GM18858 (cell line): ENCODE results near the gene GHITM.
"Not testable (repeated sequence)": the region's sequence is repeated elsewhere in the genome, so short reads cannot be mapped to it uniquely, and the experiment has no call there.

Source experiments
- ATAC-seq: cut with Tn5 transposase; IDR thresholded peaks from one replicate; pipeline ENCODE4 v1.9.1; 2021; ENCODE audit not compliant: unreplicated experiment

GHITM gene

DNA sequence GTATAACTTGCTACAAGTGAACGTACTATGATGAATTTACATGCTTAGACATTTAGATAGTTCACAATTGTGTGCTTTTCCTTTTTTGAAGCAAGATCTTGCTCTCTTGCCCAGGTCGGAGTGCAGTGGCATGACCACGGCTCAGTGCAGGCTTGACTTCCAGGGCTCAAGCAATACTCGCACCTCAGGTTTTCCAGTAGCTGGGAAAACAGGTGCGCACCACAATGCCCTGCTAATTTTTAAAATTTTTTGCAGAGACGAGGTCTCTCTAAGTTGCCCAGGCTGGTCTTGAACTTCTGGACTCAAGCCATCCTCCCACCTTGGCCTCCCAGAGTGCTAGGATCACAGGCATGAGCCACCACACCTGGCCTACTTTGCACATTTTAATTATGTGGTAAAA lies 36.1 kb downstream of the GHITM start:
- ATAC-seq = no peak

DNA sequence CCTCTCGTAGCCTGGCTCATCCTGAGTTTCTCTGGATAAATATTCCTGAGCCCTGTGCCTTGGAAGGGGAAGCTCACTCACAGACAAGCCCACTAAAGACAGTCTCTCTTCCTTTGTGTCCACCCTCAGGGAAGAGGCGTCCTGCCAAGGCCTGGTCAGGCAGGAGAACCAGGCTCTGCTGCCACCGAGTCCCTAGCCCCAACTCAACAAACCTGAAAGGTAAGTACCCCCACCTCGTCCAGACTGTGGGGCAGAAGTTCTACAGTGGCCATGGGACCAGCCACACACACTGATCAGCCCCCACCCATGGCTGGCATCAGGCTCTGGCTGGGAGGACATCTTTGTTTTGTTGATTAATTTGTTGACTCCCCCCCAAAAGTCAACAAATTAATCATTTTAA lies 37.0 kb downstream of the GHITM start:
- no peak for ATAC-seq

DNA sequence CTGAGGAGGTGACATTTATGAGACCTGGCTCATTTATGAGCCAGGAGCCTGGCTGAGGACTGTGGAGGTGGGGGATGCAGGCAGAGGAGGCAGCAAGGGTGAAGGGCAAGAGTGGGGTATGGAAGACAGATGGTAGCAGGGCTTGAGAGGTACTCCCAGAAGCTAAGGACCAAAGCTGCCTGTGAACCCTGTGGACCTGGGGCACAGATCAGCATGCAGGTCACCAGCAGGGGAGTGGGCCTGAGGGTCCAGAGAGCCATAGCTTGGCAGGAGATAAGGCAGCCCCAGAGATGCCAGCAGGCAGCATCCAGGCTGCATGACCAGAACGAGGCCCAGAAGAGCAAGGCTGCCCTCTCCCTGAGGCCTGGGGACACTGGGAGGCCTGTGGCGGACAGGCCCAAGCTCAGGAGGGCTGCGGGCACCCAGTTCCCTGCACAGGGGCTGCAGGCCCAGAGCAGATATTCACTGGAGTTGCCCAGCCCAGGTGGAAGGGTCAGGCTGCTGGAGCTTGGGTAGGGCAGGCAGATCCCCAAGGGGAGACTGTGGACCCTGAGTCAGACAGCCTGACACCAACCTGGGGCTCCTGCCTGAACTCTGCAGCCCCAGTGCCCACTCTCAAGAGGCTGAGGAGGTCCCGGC lies 37.6 kb downstream of the GHITM start:
- no peak for ATAC-seq

DNA sequence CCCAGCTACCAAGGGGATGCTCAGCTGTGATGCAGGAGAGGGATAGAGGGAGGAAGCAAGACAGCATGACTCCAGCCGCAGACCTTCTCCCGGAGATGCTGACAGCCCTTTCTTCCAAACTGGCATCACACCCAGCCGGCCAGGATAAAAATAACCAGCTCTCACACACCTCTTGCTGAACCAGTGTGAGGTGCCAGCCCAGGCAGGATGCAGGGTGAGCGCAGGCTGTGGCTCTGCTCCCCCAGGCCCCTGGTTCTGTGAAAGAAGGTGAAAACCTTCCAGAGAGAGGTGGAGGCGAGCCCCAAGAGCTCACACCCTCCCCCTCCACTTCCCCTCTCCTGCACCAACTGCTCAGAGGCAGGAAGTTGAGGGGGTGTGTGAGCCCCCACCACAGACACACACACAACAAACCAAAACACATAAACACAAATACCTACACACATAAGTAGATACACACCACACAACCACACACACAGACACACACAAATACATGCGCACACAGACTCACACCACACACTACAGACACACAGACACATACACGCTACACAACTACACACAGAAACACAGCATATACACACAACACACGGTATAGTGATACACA lies 38.3 kb downstream of the GHITM start:
- ATAC-seq = peak; percentile 37

DNA sequence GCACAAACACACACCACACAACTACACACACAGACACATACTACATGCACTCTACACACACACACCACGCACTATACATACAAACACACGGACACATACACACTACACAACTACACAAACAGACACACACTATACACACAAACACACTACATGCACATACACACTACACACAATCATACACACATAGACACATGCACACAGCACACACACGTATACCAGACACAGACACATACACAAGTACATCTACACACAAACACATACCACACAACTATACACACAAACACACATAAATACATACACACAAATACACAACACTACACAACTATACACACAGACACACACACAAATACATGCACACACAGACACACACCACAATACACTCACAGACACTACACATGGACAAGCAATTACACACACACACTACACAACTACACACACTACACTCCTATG lies 38.9 kb downstream of the GHITM start:
- no peak for ATAC-seq

DNA sequence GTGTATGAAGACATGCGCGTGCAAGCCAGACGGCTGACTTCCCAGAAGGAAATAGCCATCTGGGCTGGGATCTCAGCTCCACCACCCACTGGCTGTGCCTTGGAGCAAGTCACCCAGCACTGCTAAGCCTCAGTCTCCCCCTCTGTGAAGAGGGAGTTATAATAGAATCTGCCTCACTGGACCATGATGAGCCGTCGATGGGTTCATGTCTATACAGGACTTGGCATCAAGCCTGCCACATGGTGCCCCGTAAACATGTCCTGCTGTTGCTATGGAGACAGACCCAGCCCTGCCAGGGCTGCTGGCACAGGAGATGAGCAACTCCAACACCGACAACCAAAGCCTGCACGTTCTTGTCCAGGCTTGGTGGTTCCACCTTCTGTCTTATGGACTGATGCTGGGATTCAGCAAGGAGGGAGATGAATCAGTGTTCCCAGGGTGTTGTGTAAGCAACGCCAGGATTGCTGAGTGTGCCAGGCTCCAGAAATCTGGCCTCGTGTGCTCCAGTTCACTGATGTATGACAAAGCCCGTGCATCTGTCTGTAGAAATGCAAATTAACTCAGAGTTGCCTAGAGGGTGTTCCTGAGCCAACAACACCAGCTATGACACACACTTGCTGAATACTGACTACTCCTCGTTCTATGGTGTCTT lies 39.9 kb downstream of the GHITM start:
- ATAC-seq = peak; percentile 95

GRCh38 chr10:84180386-84180785 lies 41.1 kb downstream of the GHITM start:
- not testable (repeated sequence) for ATAC-seq

- ATAC-seq = no peak
Observed at GRCh38 chr10:84181631-84182030, 42.3 kb downstream of the GHITM start.

DNA sequence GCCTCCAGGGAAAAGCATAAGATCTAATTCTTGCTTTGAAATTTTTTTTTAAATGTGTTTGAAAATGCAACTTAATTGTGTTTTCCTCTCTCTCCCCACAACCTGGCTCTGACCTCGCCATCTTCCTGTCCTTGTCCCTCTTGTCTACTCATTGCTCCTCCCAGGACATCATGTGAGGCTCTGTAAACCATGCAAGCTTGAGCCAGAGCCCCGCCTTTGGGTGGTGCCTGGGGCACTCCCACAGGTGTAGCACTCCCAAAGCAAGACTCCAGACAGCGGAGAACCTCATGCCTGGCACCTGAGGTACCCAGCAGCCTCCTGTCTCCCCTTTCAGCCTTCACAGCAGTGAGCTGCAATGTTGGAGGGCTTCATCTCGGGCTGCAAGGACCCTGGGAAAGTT lies 45.2 kb downstream of the GHITM start:
- no peak for ATAC-seq

GRCh38 chr10:84185526-84186175 lies 46.3 kb downstream of the GHITM start:
- no peak for ATAC-seq

- no peak for ATAC-seq
Observed at GRCh38 chr10:84188815-84189214, 49.5 kb downstream of the GHITM start.

DNA sequence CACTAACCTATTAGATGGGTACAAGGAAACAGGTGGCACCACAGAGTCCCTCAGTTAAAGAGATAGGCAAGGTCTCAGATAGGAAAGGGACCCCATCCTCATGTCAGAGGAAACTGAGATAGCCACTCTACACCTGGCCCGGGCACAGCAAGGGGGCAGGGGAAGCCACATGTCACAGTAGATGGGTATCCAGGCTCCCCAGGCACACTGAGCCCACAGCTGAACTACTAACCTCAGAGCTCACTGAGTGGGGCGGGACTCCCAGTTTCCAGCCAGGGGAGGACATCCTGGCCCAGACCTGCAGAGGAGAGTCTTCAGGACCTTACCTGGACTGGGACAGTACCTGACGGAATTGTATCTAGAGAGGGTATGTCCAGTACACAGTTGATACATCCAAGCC lies 51.3 kb downstream of the GHITM start:
- no peak for ATAC-seq

GRCh38 chr10:84191106-84191505 lies 51.8 kb downstream of the GHITM start:
- ATAC-seq = no peak

GRCh38 chr10:84193327-84193726 lies 54.0 kb downstream of the GHITM start:
- no peak for ATAC-seq

DNA sequence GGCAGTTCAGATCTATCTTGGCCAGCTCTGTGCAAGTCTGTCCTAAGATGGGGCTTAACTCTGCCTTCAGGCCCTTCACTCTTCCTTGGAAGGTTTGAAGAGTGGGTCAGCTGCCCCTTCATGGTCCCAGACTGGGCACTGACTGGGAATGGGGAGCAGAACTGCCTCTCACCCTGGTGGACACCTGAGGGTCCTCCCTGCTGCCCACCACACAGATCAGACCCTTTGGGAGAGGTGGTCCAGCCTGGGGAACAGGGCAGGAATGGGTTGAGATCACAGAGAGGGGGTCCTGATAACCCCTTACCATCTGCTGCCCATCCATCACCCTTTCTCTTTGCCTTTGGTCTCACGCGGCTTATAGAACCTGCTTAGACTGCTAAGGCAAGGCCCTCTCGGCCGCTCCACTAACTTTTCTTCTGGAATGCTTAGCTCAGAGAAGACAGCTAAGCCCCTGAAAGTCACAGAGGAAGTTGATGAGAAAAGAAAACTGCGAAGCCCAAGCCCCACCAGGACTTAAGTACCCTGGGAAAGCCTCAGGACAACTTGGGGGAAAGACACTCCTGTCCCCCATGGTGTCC lies 54.6 kb downstream of the GHITM start:
- ATAC-seq = no peak

GRCh38 chr10:84194424-84195043 lies 55.2 kb downstream of the GHITM start, which contains the start of gene CDHR1:
TSS of gene CDHR1 (plus strand) at chr10:84194537. CDS start at chr10:84194761, 224 bp downstream.
- no peak for ATAC-seq

DNA sequence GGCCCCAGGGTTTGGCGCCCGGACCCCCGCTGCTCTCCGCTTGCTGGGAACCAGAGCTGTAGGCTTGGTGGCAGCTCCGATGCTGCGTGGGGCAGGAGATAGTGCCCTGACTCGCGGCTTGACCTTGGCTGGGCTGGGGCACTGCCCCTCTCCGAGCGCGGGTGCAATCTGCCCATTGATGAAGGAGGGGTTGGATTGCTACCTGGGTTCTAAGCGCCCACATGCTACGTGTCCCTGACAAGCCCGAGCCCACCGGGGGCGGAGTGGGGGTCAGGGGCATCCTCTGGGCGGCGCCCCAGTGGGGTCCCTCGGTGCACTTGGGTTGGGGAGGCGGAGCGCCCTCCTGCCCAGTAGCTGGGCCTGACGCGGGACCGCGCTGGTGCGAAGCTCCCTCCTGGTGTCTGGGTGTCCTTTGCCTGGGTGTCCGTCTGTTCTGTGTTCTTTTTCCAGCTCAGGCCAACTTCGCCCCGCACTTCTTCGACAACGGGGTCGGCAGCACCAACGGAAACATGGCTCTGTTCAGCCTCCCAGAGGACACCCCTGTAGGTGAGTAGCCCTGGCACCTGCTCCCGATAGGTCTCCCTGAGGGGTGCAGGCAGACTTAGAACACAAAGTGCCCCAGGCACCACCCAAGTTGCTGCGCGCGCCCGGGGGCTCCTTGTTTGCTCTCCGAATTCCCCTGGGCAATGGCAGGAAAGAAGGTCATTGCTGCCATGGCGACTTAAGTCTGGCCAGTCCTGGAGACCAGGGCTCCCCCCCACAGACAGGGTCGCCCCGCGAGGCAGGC lies 55.9 kb downstream of the GHITM start:
- ATAC-seq = no peak

GRCh38 chr10:84196083-84196482 lies 56.8 kb downstream of the GHITM start:
- no peak for ATAC-seq

DNA sequence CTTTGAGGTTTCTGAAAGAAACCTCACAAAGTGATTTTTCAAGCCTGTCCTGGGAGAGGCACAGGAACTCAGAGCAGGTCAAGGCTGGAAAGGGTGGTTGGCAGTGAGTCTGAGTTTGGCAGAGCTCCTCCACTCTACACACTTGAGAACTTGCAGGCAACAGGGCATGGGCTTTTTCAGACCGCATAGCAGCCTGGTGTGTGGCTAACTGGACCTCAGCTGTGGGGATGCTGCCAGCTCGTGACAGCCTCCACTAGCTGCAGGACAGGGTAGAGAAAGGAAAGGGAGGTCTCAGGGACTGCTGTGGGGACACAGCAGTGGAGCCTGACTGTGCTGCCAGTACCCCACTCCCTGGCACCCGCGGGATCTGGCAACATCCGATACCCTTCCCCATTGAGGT lies 57.6 kb downstream of the GHITM start:
- no peak for ATAC-seq

DNA sequence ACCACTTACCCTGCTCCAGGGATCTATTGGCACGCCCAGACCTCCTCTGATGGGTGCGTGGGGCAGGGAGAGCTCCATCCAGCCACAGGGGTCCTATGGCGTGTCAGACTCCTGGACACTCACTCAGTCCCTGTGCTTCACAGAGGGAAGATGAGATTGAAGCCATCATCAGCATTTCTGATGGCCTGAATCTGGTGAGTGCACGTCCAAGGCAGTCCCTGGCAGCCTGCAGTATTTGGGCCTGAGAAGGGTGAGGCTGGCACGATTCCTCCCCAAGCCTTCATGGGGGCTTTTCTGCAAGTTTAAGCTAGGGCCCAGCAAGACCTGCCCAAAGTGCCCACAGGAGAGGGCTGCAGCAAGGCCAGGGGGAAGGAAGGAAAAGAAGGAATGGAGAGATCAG lies 58.3 kb downstream of the GHITM start:
- no peak for ATAC-seq
